AG04450 (cell line): ENCODE results near the gene ZGPAT. TPM values are rescaled to one million over a fixed set of nuclear protein-coding genes. Genes with fewer than 3 reads are reported as not detected.

Experiments used
- CTCF ChIA-PET: fragments of 300-600, 350-600 bp; formaldehyde crosslinking; extraction: SDS; loops from one replicate; lab custom pipeline; 2022; ENCODE audit warnings: antibody characterized with exemption, inconsistent platforms; lab: Charles Lee
- POLR2A ChIA-PET: fragments of 350-600 bp; formaldehyde crosslinking; extraction: SDS; loops from one replicate; lab custom pipeline; 2021; ENCODE audit warnings: antibody characterized with exemption, inconsistent platforms; lab: Yijun Ruan, JAX
- DNase-seq: peaks from one replicate; pipeline ENCODE4 v3.0.0-alpha.2; 2011; ENCODE audit warnings: low read depth, low spot score
- H3K27ac ChIP-seq: one replicate; pipeline ENCODE4 v1.5.1; 2012; ENCODE audit warnings: low read depth, low read length, control low read depth
- H3K27me3 ChIP-seq: one replicate; pipeline ENCODE4 v1.6.0; 2012; ENCODE audit warnings: low read length; ENCODE audit not compliant: control insufficient read depth, insufficient read depth
- H3K4me3 ChIP-seq: 2 replicates; pipeline ENCODE4 v1.5.1; 2011; ENCODE audit warnings: mild to moderate bottlenecking, low read depth, low read length, control low read depth
- H3K9me3 ChIP-seq: 2 replicates; pipeline ENCODE4 v1.5.1; 2012; ENCODE audit warnings: low read length; ENCODE audit not compliant: control insufficient read depth, insufficient read depth
- CTCF ChIP-seq: IDR thresholded peaks from 2 replicates; pipeline ENCODE4 v1.5.1; 2011; ENCODE audit warnings: low read depth, low read length, control low read depth, inconsistent platforms
- polyA plus RNA-seq: library from polyadenylated mRNA; depleted of rRNA; stranded (reverse); fragments of >200 nt; gene quantifications from 2 replicates; pipeline ENCODE4 v1.2.3, GENCODE V29; 2011

The ZGPAT gene
- polyA plus RNA-seq, 1 experiment = 8.7 TPM

DNA sequence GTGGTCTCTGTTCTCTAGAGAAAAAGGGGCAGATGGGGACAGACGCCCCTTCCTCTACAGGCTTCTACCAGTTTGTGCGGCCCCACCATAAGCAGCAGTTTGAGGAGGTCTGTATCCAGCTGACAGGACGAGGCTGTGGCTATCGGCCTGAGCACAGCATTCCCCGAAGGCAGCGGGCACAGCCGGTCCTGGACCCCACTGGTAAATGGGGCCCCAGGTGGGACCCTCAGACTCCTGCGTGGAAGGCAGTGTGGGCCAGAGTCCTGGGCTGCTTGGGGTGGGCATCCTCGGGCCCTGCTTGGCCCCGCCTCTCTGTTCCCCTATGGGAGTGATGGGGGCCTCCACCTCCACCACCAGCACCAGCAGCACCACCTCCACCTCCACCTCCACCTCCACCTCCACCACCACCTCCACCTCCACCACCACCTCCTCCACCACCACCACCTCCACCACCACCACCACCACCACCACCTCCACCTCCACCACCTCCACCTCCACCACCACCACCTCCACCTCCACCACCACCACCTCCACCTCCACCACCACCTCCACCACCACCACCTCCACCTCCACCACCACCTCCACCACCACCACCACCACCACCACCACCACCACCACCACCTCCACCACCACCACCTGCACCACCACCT is 14.6 kb upstream of the ZGPAT start:
- H3K27me3 ChIP-seq = no peaks in the 10 kb centered on the region
- no peak for TF ChIP-seq CTCF
- CTCF ChIA-PET = no interaction called here
- POLR2A ChIA-PET = no interaction called here
- no peak overlapping the region for H3K4me3 ChIP-seq
- no peak overlapping the region for H3K27ac ChIP-seq
- DNase-seq = no peak
- H3K9me3 ChIP-seq = no peaks in the 10 kb centered on the region; the same call in 1 of the 2 replicates

GRCh38 chr20:63693733-63694583 is 13.9 kb upstream of the ZGPAT start:
- Histone ChIP-seq H3K27ac (no peak overlapping the region), H3K4me3 (no peak overlapping the region), H3K9me3 (no peaks in the 10 kb centered on the region; the same call in 1 of the 2 replicates), H3K27me3 (no peaks in the 10 kb centered on the region)
- no peak for TF ChIP-seq CTCF
- POLR2A ChIA-PET = interaction anchor here (0.6 kb wide), 1 partner anchor 17 kb away, joined by 4 read pairs; no protein-coding TSS in a partner anchor
- CTCF ChIA-PET = no interaction called here
- no peak for DNase-seq

DNA sequence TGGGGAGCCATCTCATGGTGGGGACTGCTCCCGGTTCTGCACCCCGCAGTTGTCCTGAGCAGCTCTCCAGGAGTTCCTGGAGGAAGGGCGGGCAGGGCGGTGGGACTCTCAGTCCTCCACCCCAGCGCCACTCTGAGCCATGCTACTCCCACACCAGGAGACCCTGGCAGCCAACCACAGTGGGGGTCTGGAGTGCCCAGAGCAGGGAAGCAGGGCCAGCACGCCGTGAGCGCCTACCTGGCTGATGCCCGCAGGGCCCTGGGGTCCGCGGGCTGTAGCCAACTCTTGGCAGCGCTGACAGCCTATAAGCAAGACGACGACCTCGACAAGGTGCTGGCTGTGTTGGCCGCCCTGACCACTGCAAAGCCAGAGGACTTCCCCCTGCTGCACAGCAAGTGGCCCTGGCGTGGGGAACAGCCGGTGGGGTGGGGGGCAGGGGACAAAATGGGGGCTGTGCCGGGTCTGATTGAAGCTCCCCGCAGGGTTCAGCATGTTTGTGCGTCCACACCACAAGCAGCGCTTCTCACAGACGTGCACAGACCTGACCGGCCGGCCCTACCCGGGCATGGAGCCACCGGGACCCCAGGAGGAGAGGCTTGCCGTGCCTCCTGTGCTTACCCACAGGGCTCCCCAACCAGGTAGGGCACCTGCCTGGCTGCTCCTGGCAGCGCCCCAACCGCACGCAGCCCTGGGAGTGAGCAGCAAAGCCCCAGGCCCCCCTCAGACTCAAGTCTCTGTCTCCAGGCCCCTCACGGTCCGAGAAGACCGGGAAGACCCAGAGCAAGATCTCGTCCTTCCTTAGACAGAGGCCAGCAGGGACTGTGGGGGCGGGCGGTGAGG is 13.0 kb upstream of the ZGPAT start:
- Histone ChIP-seq H3K27me3 (no peaks in the 10 kb centered on the region), H3K27ac (no peak overlapping the region), H3K9me3 (no peaks in the 10 kb centered on the region; the same call in 1 of the 2 replicates), H3K4me3 (no peak overlapping the region)
- TF ChIP-seq CTCF = no peak
- no peak for DNase-seq
- POLR2A ChIA-PET = interaction anchor here (0.7 to 1.5 kb wide), 2 partner anchors 8 to 12 kb away, joined by 3 to 4 read pairs; no protein-coding TSS in a partner anchor
- CTCF ChIA-PET = no interaction called here

DNA sequence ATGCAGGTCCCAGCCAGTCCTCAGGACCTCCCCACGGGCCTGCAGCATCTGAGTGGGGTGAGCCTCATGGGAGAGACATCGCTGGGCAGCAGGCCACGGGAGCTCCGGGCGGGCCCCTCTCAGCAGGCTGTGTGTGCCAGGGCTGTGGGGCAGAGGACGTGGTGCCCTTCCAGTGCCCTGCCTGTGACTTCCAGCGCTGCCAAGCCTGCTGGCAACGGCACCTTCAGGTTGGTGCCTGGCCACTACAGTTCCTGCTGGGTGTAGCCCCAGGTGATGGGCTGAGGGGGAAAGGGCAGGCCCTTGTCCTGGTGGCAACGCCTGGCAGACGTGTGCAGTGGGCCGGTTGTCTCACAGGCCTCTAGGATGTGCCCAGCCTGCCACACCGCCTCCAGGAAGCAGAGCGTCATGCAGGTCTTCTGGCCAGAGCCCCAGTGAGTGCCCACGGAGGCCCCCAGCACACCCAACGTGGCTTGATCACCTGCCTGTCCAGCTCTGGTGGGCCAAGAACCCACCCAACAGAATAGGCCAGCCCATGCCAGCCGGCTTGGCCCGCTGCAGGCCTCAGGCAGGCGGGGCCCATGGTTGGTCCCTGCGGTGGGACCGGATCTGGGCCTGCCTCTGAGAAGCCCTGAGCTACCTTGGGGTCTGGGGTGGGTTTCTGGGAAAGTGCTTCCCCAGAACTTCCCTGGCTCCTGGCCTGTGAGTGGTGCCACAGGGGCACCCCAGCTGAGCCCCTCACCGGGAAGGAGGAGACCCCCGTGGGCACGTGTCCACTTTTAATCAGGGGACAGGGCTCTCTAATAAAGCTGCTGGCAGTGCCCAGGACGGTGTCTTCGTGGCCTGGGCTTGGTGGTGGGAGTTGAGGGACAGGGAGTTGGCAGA is 12.2 kb upstream of the ZGPAT start:
- no peaks in the 10 kb centered on the region; the same call in 1 of the 2 replicates for H3K9me3 ChIP-seq
- ChIA-PET POLR2A (interaction anchor here (0.7 to 1.5 kb wide), 3 partner anchors 9 to 45 kb away, joined by 3 to 4 read pairs (median 4); no protein-coding TSS in a partner anchor), CTCF (no interaction called here)
- no peak overlapping the region for H3K4me3 ChIP-seq
- H3K27ac ChIP-seq = no peak overlapping the region
- TF ChIP-seq CTCF = no peak
- no peaks in the 10 kb centered on the region for H3K27me3 ChIP-seq
- no peak for DNase-seq
